Measurements from ENCODE around the gene GMDS.
"Not testable (repeated sequence)": the region's sequence is repeated elsewhere in the genome, so short reads cannot be mapped to it uniquely, and the experiment has no call there.

Gene GMDS

GRCh38 chr6:1697688-1698351, 547.6 kb downstream of the GMDS start:
- DNase-seq, result no peak

GRCh38 chr6:1696463-1696850, 548.9 kb downstream of the GMDS start:
- no peak for DNase-seq

- no peak for DNase-seq
These were observed 549.6 kb downstream of the GMDS start for GRCh38 chr6:1695546-1696462.

GRCh38 chr6:1691828-1692227, 553.6 kb downstream of the GMDS start:
- not testable (repeated sequence) for DNase-seq

- DNase-seq, result not testable (repeated sequence)
These were observed 554.7 kb downstream of the GMDS start for GRCh38 chr6:1690656-1691055.

- no peak for DNase-seq
These were observed 556.3 kb downstream of the GMDS start for GRCh38 chr6:1689141-1689540.

- DNase-seq, result no peak
These were observed 557.0 kb downstream of the GMDS start for GRCh38 chr6:1688396-1688795.

- no peak for DNase-seq
These were observed 558.0 kb downstream of the GMDS start for GRCh38 chr6:1687402-1687801.

GRCh38 chr6:1686117-1687098, 559.0 kb downstream of the GMDS start:
- DNase-seq, result no peak

- no peak for DNase-seq
These were observed 565.7 kb downstream of the GMDS start for GRCh38 chr6:1679688-1680068.

GRCh38 chr6:1679031-1679687, 566.2 kb downstream of the GMDS start:
- DNase-seq, result no peak

GRCh38 chr6:1678201-1678600, 567.2 kb downstream of the GMDS start:
- no peak for DNase-seq

GRCh38 chr6:1672379-1672778, 573.0 kb downstream of the GMDS start:
- DNase-seq, result no peak

- DNase-seq, result no peak
These were observed 574.5 kb downstream of the GMDS start for GRCh38 chr6:1670711-1671462.

- no peak for DNase-seq
These were observed 575.4 kb downstream of the GMDS start for GRCh38 chr6:1669996-1670395.

- not testable (repeated sequence) for DNase-seq
These were observed 576.9 kb downstream of the GMDS start for GRCh38 chr6:1668456-1668855.

GRCh38 chr6:1667805-1668175, 577.6 kb downstream of the GMDS start:
- no peak for DNase-seq

GRCh38 chr6:1667012-1667804, 578.2 kb downstream of the GMDS start:
- DNase-seq, result no peak

GRCh38 chr6:1665214-1665613, 580.2 kb downstream of the GMDS start:
- no peak for DNase-seq

GRCh38 chr6:1664329-1664728, 581.1 kb downstream of the GMDS start:
- no peak for DNase-seq

- no peak for DNase-seq
These were observed 581.9 kb downstream of the GMDS start for GRCh38 chr6:1663511-1663910.

Measured in SIG-M5 (cell line).